D721Med (cell line): ENCODE results near the gene PDE11A.

ENCODE experiments used
- DNase-seq: peaks from one replicate; pipeline ENCODE4 v3.0.0; 2011; ENCODE audit warnings: low spot score; ENCODE audit not compliant: insufficient read length
- FAIRE-seq: peaks from 2 replicates; lab custom pipeline; 2011; peaks lifted over from hg19 to GRCh38; lab: Jason Lieb, UNC
- CTCF ChIP-seq: IDR thresholded peaks from 2 replicates; pipeline ENCODE4 v1.5.1; 2012; ENCODE audit warnings: mild to moderate bottlenecking, control low read depth; ENCODE audit not compliant: insufficient read depth; ENCODE audit errors: missing control alignments

Gene PDE11A

GRCh38 chr2:177726931-177727348 is 345.6 kb downstream of the PDE11A start:
- DNase-seq (no peak), FAIRE-seq (no peak)
- TF ChIP-seq CTCF, result no peak

GRCh38 chr2:177724398-177725287 is 347.9 kb downstream of the PDE11A start:
- FAIRE-seq, result peak; percentile 93

GRCh38 chr2:177723235-177723634 is 349.3 kb downstream of the PDE11A start:
- TF ChIP-seq CTCF, result no peak
- no peak for FAIRE-seq
- no peak for DNase-seq

More at GRCh38 chr2:177724398-177725287, 347.9 kb downstream of the PDE11A start:
- TF ChIP-seq CTCF, result peak; percentile 95
- no peak for DNase-seq

- FAIRE-seq, result no peak
- no peak for TF ChIP-seq CTCF
These were observed 350.6 kb downstream of the PDE11A start for GRCh38 chr2:177721818-177722567.

GRCh38 chr2:177721087-177721486 is 351.5 kb downstream of the PDE11A start:
- no peak for TF ChIP-seq CTCF
- DNase-seq (no peak), FAIRE-seq (no peak)

More at GRCh38 chr2:177721818-177722567, 350.6 kb downstream of the PDE11A start:
- DNase-seq, result no peak

GRCh38 chr2:177717831-177718618 is 354.6 kb downstream of the PDE11A start:
- FAIRE-seq (no peak), DNase-seq (no peak)
- TF ChIP-seq CTCF, result peak; percentile 16
